Loucy (cell line): ENCODE results near the gene PODNL1.

Experiments used
- CTCF ChIP-seq: fragments of 200-600 bp; sonication (generic); conservative IDR thresholded peaks from 2 replicates; pipeline ENCODE4 v1.5.1; 2014; ENCODE audit warnings: mild to moderate bottlenecking, antibody characterized with exemption, low read length
- EZH2phosphoT487 ChIP-seq: fragments of 200-600 bp; IDR thresholded peaks from 2 replicates; pipeline ENCODE4 v1.6.1; 2018; ENCODE audit warnings: antibody characterized with exemption, mild to moderate bottlenecking, moderate library complexity, borderline replicate concordance

GRCh38 chr19:13982773-13983172 is 44.6 kb upstream of the PODNL1 start:
- no peak for TF ChIP-seq CTCF
- TF ChIP-seq EZH2phosphoT487, result no peak
